SK-N-SH (cell line): ENCODE data around the gene ST8SIA4. TPM values are rescaled to one million over a fixed set of nuclear protein-coding genes. Genes with fewer than 3 reads are reported as not detected.

Experiments used
- CTCF ChIA-PET: fragments of 300-600, 350-600 bp; formaldehyde crosslinking; extraction: SDS; loops from one replicate; lab custom pipeline; 2021; lab: Yijun Ruan, JAX
- POLR2A ChIA-PET: fragments of 350-600 bp; sonication (Branson Sonifier 250); formaldehyde crosslinking; extraction: SDS; loops from one replicate; lab custom pipeline; 2020; ENCODE audit warnings: antibody characterized with exemption, inconsistent platforms; lab: Yijun Ruan, JAX
- DNase-seq: peaks from one replicate; pipeline ENCODE4 v3.0.0; 2012
- H2AFZ ChIP-seq: fragments of 200-600 bp; sonication (generic); 2 replicates; pipeline ENCODE4 v1.8.1; 2016; ENCODE audit warnings: antibody characterized with exemption, mild to moderate bottlenecking, low read depth
- H3F3A ChIP-seq: fragments of 200-600 bp; sonication (generic); replicated peaks from 2 replicates; pipeline ENCODE3; 2016; ENCODE audit warnings: antibody characterized with exemption, mild to moderate bottlenecking; ENCODE audit not compliant: insufficient read depth
- H3K27ac ChIP-seq, 2 experiments: fragments of 200-500 bp in 1 of 2; fragments of 200-600 bp in 1 of 2; sonication (Bioruptor generic) in 1 of 2; sonication (generic), shearing (Covaris generic) in 1 of 2; 2 replicates each; pipeline versions ENCODE4 v1.5.1 to v1.6.1; 2014 to 2016; ENCODE audit warnings: low read depth in 2 of 2, inconsistent platforms in 1 of 2, low read length in 1 of 2, mild to moderate bottlenecking in 1 of 2, mixed read lengths in 1 of 2
- H3K27me3 ChIP-seq: fragments of 200-600 bp; sonication (generic), shearing (Covaris generic); 2 replicates; pipeline ENCODE4 v1.6.1; 2016; ENCODE audit warnings: mixed run types; ENCODE audit not compliant: insufficient read depth
- H3K36me3 ChIP-seq, 2 experiments: fragments of 200-500 bp in 1 of 2; fragments of 200-600 bp in 1 of 2; sonication (Bioruptor generic) in 1 of 2; sonication (generic) in 1 of 2; replicated peaks in 1 of 2; 2 replicates each; pipeline versions ENCODE3 to v1.5.1; 2014 to 2016; ENCODE audit warnings: low read length in 1 of 2, mild to moderate bottlenecking in 1 of 2; ENCODE audit not compliant: insufficient read depth in 2 of 2, control insufficient read depth in 1 of 2
- H3K4me1 ChIP-seq, 2 experiments: fragments of 200-500 bp in 1 of 2; fragments of 200-600 bp in 1 of 2; sonication (Bioruptor generic) in 1 of 2; sonication (generic), shearing (Covaris generic) in 1 of 2; 2 replicates each; pipeline versions ENCODE4 v1.5.1 to v1.6.1; 2014 to 2016; ENCODE audit warnings: low read depth in 1 of 2, low read length in 1 of 2, mixed run types in 1 of 2; ENCODE audit not compliant: insufficient read depth in 2 of 2, control insufficient read depth in 1 of 2
- H3K4me2 ChIP-seq: fragments of 200-600 bp; sonication (generic), shearing (Covaris generic); 2 replicates; pipeline ENCODE4 v1.6.1; 2017; ENCODE audit warnings: mixed run types
- H3K4me3 ChIP-seq, 2 experiments: fragments of 200-500 bp in 1 of 2; fragments of 200-600 bp in 1 of 2; sonication (Bioruptor generic) in 1 of 2; sonication (generic), shearing (Covaris generic) in 1 of 2; 2 replicates each; pipeline versions ENCODE4 v1.5.1 to v1.8.1; 2014 to 2016; ENCODE audit warnings: low read depth in 2 of 2, inconsistent platforms in 1 of 2, low read length in 1 of 2, mild to moderate bottlenecking in 1 of 2, mixed read lengths in 1 of 2, moderate library complexity in 1 of 2
- H3K79me2 ChIP-seq: fragments of 200-600 bp; sonication (generic); 2 replicates; pipeline ENCODE4 v1.8.1; 2017; ENCODE audit warnings: mild to moderate bottlenecking; ENCODE audit not compliant: insufficient read depth
- H3K9ac ChIP-seq: fragments of 200-600 bp; sonication (generic); 2 replicates; pipeline ENCODE4 v1.6.1; 2017; ENCODE audit warnings: mixed run types
- H3K9me2 ChIP-seq: fragments of 200-600 bp; sonication (generic); 2 replicates; pipeline ENCODE4 v1.6.1; 2017; ENCODE audit warnings: mixed run types
- H3K9me3 ChIP-seq: fragments of 200-600 bp; sonication (generic); 2 replicates; pipeline ENCODE4 v1.6.1; 2017; ENCODE audit warnings: mixed run types, mild to moderate bottlenecking, moderate library complexity
- H4K20me1 ChIP-seq: fragments of 200-600 bp; sonication (generic); 2 replicates; pipeline ENCODE4 v1.6.1; 2017; ENCODE audit warnings: mild to moderate bottlenecking, mixed run types; ENCODE audit not compliant: insufficient read depth
- CHD2 ChIP-seq: fragments of 150-350 bp; IDR thresholded peaks from 2 replicates; pipeline ENCODE4 v1.6.1; 2018; ENCODE audit warnings: low read length; ENCODE audit not compliant: partially characterized antibody
- CTCF ChIP-seq: fragments of 200-600 bp; sonication (generic); IDR thresholded peaks from 2 replicates; pipeline ENCODE4 v1.6.1; 2017; ENCODE audit warnings: antibody characterized with exemption, mild to moderate bottlenecking, moderate library complexity
- ELF1 ChIP-seq: IDR thresholded peaks from 2 replicates; pipeline ENCODE4 v1.4.0; 2012
- EZH2phosphoT487 ChIP-seq: fragments of 200-600 bp; sonication (generic); IDR thresholded peaks from 2 replicates; pipeline ENCODE4 v1.6.1; 2017; ENCODE audit warnings: low read depth, mixed run types, mild to moderate bottlenecking, antibody characterized with exemption, moderate library complexity, borderline replicate concordance
- FOSL2 ChIP-seq: IDR thresholded peaks from 2 replicates; pipeline ENCODE4 v1.4.0; 2012; ENCODE audit warnings: low read depth, mild to moderate bottlenecking, moderate library complexity, borderline replicate concordance
- FOXJ3 ChIP-seq: sonication (generic); formaldehyde crosslinking; IDR thresholded peaks from 2 replicates; pipeline ENCODE4 v1.5.1; 2020; ENCODE audit warnings: mild to moderate bottlenecking, missing genetic modification reagents
- GABPA ChIP-seq: IDR thresholded peaks from 2 replicates; pipeline ENCODE4 v1.4.0; 2012; ENCODE audit warnings: low read depth, mild to moderate bottlenecking
- GATA2 ChIP-seq: sonication (generic); formaldehyde crosslinking; IDR thresholded peaks from 2 replicates; pipeline ENCODE4 v1.5.0; 2020; ENCODE audit warnings: mild to moderate bottlenecking, missing genetic modification reagents
- JUND ChIP-seq: IDR thresholded peaks from 2 replicates; pipeline ENCODE4 v1.4.0; 2012
- MAX ChIP-seq: IDR thresholded peaks from 2 replicates; pipeline ENCODE4 v1.4.0; 2012; ENCODE audit warnings: low read depth
- MEF2A ChIP-seq: IDR thresholded peaks from 2 replicates; pipeline ENCODE4 v1.4.0; 2012; ENCODE audit warnings: low read depth, borderline replicate concordance
- NFIC ChIP-seq: IDR thresholded peaks from 2 replicates; pipeline ENCODE4 v1.4.0; 2012; ENCODE audit warnings: borderline replicate concordance
- RCOR1 ChIP-seq: fragments of 150-350 bp; IDR thresholded peaks from 2 replicates; pipeline ENCODE4 v1.6.1; 2017; ENCODE audit warnings: antibody characterized with exemption, low read length
- RFX5 ChIP-seq: IDR thresholded peaks from 2 replicates; pipeline ENCODE4 v1.6.1; 2012; ENCODE audit warnings: mild to moderate bottlenecking, improper control_type of control experiment, low read length
- SIN3A ChIP-seq: IDR thresholded peaks from 2 replicates; pipeline ENCODE4 v1.6.1; 2012; ENCODE audit warnings: low read depth, mild to moderate bottlenecking, low read length, moderate library complexity, borderline replicate concordance
- TAF1 ChIP-seq: IDR thresholded peaks from 2 replicates; pipeline ENCODE4 v1.6.1; 2012; ENCODE audit warnings: low read depth, mild to moderate bottlenecking, low read length, moderate library complexity, borderline replicate concordance
- YY1 ChIP-seq: IDR thresholded peaks from 2 replicates; pipeline ENCODE4 v1.4.0; 2012; ENCODE audit warnings: low read depth, mild to moderate bottlenecking
- WGBS: methylation state at CpG from one replicate; pipeline ENCODE4 v1.1.6; 2017; ENCODE audit warnings: low lambda C conversion rate; 5-methylcytosine and 5-hydroxymethylcytosine counted together
- polyA plus RNA-seq, 3 experiments: library from polyadenylated mRNA; depleted of rRNA; stranded (reverse); fragments of >200 nt; gene quantifications; 2 replicates each; pipeline ENCODE4 v1.2.3, GENCODE V29; 2012
- TF ChIP-seq, protein P1 (sequence below): fragments of 150-350 bp; IDR thresholded peaks from 2 replicates; pipeline ENCODE4 v1.6.1; 2016; ENCODE audit warnings: mild to moderate bottlenecking, low read depth, low read length

Gene ST8SIA4
- polyA plus RNA-seq, 1 of the 3 experiments (the other 2 are of a cell fraction): 0.02 TPM

DNA sequence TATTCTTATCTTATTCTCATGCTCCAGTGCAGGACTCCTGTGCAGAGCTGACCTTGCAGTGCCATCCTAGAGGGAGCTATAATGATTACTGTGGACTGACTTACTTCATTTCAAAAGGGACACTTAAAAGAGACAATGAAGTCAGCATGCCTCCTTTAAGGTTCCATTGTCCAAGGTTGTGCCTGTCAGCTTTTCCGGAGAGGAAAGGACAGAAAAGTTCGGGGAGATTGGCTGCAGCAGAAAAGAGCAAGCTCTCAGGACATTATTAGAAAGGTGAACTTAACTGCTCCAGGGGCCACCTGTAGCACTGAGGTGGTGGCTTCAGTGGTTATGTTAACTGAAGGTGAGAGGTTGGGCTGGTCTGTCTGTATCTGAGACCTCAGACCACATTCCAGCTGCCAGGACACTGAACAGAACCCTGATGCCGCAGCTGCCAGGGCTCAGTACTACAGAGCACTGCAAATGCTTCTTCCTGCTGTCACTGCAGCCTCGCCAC lies 112.9 kb downstream of the ST8SIA4 start:
- Histone ChIP-seq H3K79me2 (no peaks in the 10 kb centered on the region), H3K9ac (no peak overlapping the region), H3K36me3 (no peaks in the 10 kb centered on the region), H3K4me2 (no peak overlapping the region), H4K20me1 (no peaks in the 10 kb centered on the region), H3K27ac (no peak overlapping the region), H3K9me2 (no peaks in the 10 kb centered on the region), H3K27me3 (no peaks in the 10 kb centered on the region), H3K9me3 (no peaks in the 10 kb centered on the region), H2AFZ (no peak overlapping the region), H3K4me1 (peaks cover 0 to 4% of the 10 kb centered on the region in 2 experiments; a peak in 1 of 4 replicates), H3F3A (no peaks in the 10 kb centered on the region), H3K4me3 (no peak overlapping the region)
- no peak for DNase-seq
- CTCF ChIA-PET: interaction anchor here (0.9 to 1.0 kb wide), 2 partner anchors 175 to 227 kb away, joined by 3 read pairs; no protein-coding TSS in a partner anchor
- TF ChIP-seq CTCF (peak; percentile 22; the same call in 1 of the 2 replicates), MAX (no peak)
- POLR2A ChIA-PET: no interaction called here
- WGBS: 33% methylated on average over 4 of the region's 4 CpGs

DNA sequence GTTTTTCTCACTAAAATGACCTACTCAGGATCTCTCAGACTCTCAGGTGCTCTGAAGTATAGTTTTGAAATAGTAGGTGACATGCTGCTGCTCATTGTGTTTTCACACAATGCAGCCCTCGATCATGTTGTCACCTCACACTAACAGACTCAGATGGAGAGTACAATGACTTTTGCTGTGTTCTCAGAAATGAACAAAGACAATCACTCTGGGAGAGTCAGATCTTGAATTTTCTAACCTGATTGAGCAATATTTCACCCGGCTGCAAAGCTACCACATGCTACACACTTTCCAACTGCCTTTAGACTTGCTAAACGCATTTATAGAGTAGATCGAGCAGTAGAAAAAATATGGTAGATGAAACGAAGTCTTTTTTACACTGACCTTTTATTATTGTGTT lies 113.4 kb downstream of the ST8SIA4 start:
- no peak for DNase-seq
- H3F3A ChIP-seq: no peaks in the 10 kb centered on the region
- no peaks in the 10 kb centered on the region for H3K9me2 ChIP-seq
- ChIA-PET CTCF (interaction anchor here (1.0 kb wide), 1 partner anchor 227 kb away, joined by 3 read pairs; no protein-coding TSS in a partner anchor), POLR2A (no interaction called here)
- no peak overlapping the region for H3K4me3 ChIP-seq
- 35% methylated on average over 5 of the region's 5 CpGs for WGBS
- no peaks in the 10 kb centered on the region for H3K27me3 ChIP-seq
- H3K9me3 ChIP-seq: no peaks in the 10 kb centered on the region
- H3K36me3 ChIP-seq: no peaks in the 10 kb centered on the region
- H3K79me2 ChIP-seq: no peaks in the 10 kb centered on the region
- H3K27ac ChIP-seq: no peak overlapping the region
- no peak overlapping the region for H3K4me2 ChIP-seq
- H4K20me1 ChIP-seq: no peaks in the 10 kb centered on the region
- no peak overlapping the region for H3K9ac ChIP-seq
- TF ChIP-seq SIN3A (no peak), EZH2phosphoT487 (no peak), FOSL2 (no peak), MEF2A (no peak), FOXJ3 (CRISPR knock-in tag) (no peak), ELF1 (no peak), TAF1 (no peak), GATA2 (CRISPR knock-in tag) (no peak), CHD2 (no peak), GABPA (no peak), CTCF (no peak), RCOR1 (no peak), JUND (no peak), YY1 (no peak), NFIC (no peak), RFX5 (no peak)
- TF ChIP-seq, protein P1, sequence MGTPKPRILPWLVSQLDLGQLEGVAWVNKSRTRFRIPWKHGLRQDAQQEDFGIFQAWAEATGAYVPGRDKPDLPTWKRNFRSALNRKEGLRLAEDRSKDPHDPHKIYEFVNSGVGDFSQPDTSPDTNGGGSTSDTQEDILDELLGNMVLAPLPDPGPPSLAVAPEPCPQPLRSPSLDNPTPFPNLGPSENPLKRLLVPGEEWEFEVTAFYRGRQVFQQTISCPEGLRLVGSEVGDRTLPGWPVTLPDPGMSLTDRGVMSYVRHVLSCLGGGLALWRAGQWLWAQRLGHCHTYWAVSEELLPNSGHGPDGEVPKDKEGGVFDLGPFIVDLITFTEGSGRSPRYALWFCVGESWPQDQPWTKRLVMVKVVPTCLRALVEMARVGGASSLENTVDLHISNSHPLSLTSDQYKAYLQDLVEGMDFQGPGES: no peak
- peaks cover 0 to 4% of the 10 kb centered on the region in 2 experiments; a peak in 1 of 4 replicates for H3K4me1 ChIP-seq
- no peak overlapping the region for H2AFZ ChIP-seq
